WTC11 (cell line): ENCODE data around the gene PICK1. TPM values are rescaled to one million over a fixed set of nuclear protein-coding genes. Genes with fewer than 3 reads are reported as not detected.
"Not testable (repeated sequence)": the region's sequence is repeated elsewhere in the genome, so short reads cannot be mapped to it uniquely, and the experiment has no call there.

Experiments
- ATAC-seq: fragments of 200-7000 bp; cut with Tn5 transposase; 2 replicates; pipeline ENCODE4 v1.10.0; 2021; ENCODE audit warnings: mild to moderate bottlenecking, moderate library complexity
- CTCF ChIA-PET: fragments of 300-600 bp; sonication (Branson Sonifier 250); formaldehyde crosslinking; loops from one replicate; lab custom pipeline; 2021; ENCODE audit warnings: antibody characterized with exemption; lab: Charles Lee
- POLR2A ChIA-PET: fragments of 350-600 bp; sonication (Branson Sonifier 250); formaldehyde crosslinking; loops from one replicate; lab custom pipeline; 2021; ENCODE audit warnings: antibody characterized with exemption; lab: Charles Lee
- DNase-seq: peaks from one replicate; pipeline ENCODE4 v3.0.0; 2021; ENCODE audit warnings: low spot score
- H3K27ac Mint-ChIP-seq: 2 replicates; pipeline ENCODE4 v1.8.0; 2021; ENCODE audit warnings: mixed read lengths
- H3K27me3 Mint-ChIP-seq: 2 replicates; pipeline ENCODE4 v1.8.0; 2021; ENCODE audit warnings: low read depth, mild to moderate bottlenecking, moderate library complexity, mixed read lengths
- H3K36me3 Mint-ChIP-seq: 2 replicates; pipeline ENCODE4 v1.8.0; 2021; ENCODE audit warnings: mixed read lengths
- H3K4me1 Mint-ChIP-seq: 2 replicates; pipeline ENCODE4 v1.8.0; 2022; ENCODE audit warnings: mixed read lengths
- H3K4me3 Mint-ChIP-seq: 2 replicates; pipeline ENCODE4 v1.8.0; 2021; ENCODE audit warnings: mild to moderate bottlenecking, moderate library complexity, mixed read lengths
- H3K9me3 Mint-ChIP-seq: 2 replicates; pipeline ENCODE4 v1.8.0; 2021; ENCODE audit warnings: mixed read lengths
- CBFB ChIP-seq: sonication (generic); formaldehyde crosslinking; IDR thresholded peaks from 2 replicates; pipeline ENCODE4 v1.8.1; 2022; ENCODE audit warnings: mild to moderate bottlenecking, low read depth, missing genetic modification reagents
- FOXP1 ChIP-seq: sonication (generic); formaldehyde crosslinking; IDR thresholded peaks from 2 replicates; pipeline ENCODE4 v1.8.0; 2022; ENCODE audit warnings: missing genetic modification reagents, mild to moderate bottlenecking, moderate library complexity, borderline replicate concordance
- NR1H2 ChIP-seq: sonication (generic); formaldehyde crosslinking; IDR thresholded peaks from 2 replicates; pipeline ENCODE4 v1.9.0; 2021; ENCODE audit warnings: mild to moderate bottlenecking, moderate library complexity, missing genetic modification reagents
- NR3C1 ChIP-seq: sonication (generic); formaldehyde crosslinking; conservative IDR thresholded peaks from 2 replicates; pipeline ENCODE4 v1.8.1; 2023; ENCODE audit warnings: low read depth, mild to moderate bottlenecking, missing genetic modification reagents
- OVOL2 ChIP-seq: fragments of 250-450 bp; sonication (Bioruptor Pico); IDR thresholded peaks from 2 replicates; pipeline ENCODE4 v1.9.0; 2021; ENCODE audit warnings: mild to moderate bottlenecking, borderline replicate concordance
- PRRX2 ChIP-seq: fragments of 250-450 bp; sonication (Bioruptor Pico); IDR thresholded peaks from 2 replicates; pipeline ENCODE4 v1.8.0; 2021; ENCODE audit warnings: mild to moderate bottlenecking
- ZNF121 ChIP-seq: sonication (generic); formaldehyde crosslinking; IDR thresholded peaks from 2 replicates; pipeline ENCODE4 v1.8.0; 2023; ENCODE audit warnings: missing genetic modification reagents
- ZNF138 ChIP-seq: sonication (generic); formaldehyde crosslinking; conservative IDR thresholded peaks from 2 replicates; pipeline ENCODE4 v1.8.1; 2022; ENCODE audit warnings: mild to moderate bottlenecking, moderate library complexity, missing genetic modification reagents
- ZNF219 ChIP-seq: sonication (generic); formaldehyde crosslinking; IDR thresholded peaks from 2 replicates; pipeline ENCODE4 v1.8.0; 2023; ENCODE audit warnings: missing genetic modification reagents, mild to moderate bottlenecking, borderline replicate concordance
- ZNF671 ChIP-seq: fragments of 250-450 bp; sonication (Bioruptor Pico); IDR thresholded peaks from 2 replicates; pipeline ENCODE4 v1.8.0; 2021; ENCODE audit warnings: mild to moderate bottlenecking
- total RNA-seq: library from RNA; stranded (reverse); gene quantifications from 3 replicates; pipeline ENCODE4 v1.2.3, GENCODE V29; 2021
- TF ChIP-seq, protein P1 (sequence below): sonication (generic); formaldehyde crosslinking; IDR thresholded peaks from 2 replicates; pipeline ENCODE4 v1.8.0; 2022; ENCODE audit warnings: mild to moderate bottlenecking, missing genetic modification reagents
- TF ChIP-seq, protein P2 (sequence below): sonication (generic); formaldehyde crosslinking; conservative IDR thresholded peaks from 2 replicates; pipeline ENCODE4 v1.8.1; 2022; ENCODE audit warnings: mild to moderate bottlenecking, missing genetic modification reagents
- TF ChIP-seq, protein P3 (sequence below): sonication (generic); formaldehyde crosslinking; IDR thresholded peaks from 2 replicates; pipeline ENCODE4 v1.8.0; 2022; ENCODE audit warnings: missing genetic modification reagents
- TF ChIP-seq, protein P4 (sequence below): sonication (generic); formaldehyde crosslinking; conservative IDR thresholded peaks from 2 replicates; pipeline ENCODE4 v1.8.1; 2023; ENCODE audit warnings: mild to moderate bottlenecking, low read depth, missing genetic modification reagents, moderate library complexity
- TF ChIP-seq, protein P5 (sequence below): sonication (generic); formaldehyde crosslinking; IDR thresholded peaks from 2 replicates; pipeline ENCODE4 v1.8.0; 2022; ENCODE audit warnings: mild to moderate bottlenecking, missing genetic modification reagents

Gene PICK1
- total RNA-seq, 1 experiment from 2014 or later: 33.4 TPM

DNA sequence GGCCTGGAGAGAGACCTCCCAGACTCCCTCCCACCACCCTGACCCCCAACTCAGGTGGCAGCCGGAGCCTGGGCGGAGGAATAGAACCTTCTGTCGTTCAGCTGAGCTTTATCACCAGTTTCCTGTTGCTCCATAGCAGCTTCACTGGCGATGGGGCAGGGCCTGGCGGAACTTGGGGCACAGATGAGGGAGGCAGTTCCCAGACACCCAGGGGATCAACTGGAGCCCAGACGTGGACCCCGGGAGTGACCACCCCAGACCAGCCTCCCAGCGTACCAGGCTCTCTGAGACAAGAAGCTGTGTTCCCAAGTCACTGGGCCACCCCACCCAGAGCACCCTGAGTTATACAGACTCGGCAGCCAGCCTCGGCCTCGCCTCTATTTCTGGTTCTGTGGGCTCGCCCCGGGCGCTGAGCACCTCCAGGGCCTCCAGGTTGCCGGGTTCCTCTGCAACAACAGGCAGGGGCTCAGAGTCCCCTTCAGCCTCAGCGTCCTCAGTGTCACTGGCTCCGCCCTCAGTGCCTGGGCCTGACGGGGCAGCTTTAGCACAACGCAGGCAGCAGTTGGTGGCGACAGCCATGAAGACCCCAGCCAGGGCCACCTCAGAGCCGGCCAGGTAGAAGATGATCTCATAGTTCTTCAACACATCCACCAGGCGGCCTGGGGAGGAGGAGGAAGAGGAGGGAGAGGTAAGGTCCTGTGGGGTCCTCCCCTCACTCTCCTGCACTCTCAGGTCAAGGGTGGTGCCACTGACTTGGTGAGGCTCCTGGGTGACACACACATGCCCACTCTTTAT is 21.0 kb downstream of the PICK1 start (continued):
- TF ChIP-seq, protein P1, sequence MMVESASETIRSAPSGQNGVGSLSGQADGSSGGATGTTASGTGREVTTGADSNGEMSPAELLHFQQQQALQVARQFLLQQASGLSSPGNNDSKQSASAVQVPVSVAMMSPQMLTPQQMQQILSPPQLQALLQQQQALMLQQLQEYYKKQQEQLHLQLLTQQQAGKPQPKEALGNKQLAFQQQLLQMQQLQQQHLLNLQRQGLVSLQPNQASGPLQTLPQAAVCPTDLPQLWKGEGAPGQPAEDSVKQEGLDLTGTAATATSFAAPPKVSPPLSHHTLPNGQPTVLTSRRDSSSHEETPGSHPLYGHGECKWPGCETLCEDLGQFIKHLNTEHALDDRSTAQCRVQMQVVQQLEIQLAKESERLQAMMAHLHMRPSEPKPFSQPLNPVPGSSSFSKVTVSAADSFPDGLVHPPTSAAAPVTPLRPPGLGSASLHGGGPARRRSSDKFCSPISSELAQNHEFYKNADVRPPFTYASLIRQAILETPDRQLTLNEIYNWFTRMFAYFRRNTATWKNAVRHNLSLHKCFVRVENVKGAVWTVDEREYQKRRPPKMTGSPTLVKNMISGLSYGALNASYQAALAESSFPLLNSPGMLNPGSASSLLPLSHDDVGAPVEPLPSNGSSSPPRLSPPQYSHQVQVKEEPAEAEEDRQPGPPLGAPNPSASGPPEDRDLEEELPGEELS (CRISPR knock-in tag): no peak
- TF ChIP-seq, protein P2, sequence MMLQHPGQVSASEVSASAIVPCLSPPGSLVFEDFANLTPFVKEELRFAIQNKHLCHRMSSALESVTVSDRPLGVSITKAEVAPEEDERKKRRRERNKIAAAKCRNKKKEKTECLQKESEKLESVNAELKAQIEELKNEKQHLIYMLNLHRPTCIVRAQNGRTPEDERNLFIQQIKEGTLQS: no peak
- TF ChIP-seq ZNF671 (CRISPR knock-in tag) (no peak), ZNF138 (CRISPR knock-in tag) (no peak), NR1H2 (CRISPR knock-in tag) (no peak), CBFB (CRISPR knock-in tag) (no peak), NR3C1 (CRISPR knock-in tag) (no peak), PRRX2 (no peak), FOXP1 (CRISPR knock-in tag) (no peak)
- TF ChIP-seq, protein P3, sequence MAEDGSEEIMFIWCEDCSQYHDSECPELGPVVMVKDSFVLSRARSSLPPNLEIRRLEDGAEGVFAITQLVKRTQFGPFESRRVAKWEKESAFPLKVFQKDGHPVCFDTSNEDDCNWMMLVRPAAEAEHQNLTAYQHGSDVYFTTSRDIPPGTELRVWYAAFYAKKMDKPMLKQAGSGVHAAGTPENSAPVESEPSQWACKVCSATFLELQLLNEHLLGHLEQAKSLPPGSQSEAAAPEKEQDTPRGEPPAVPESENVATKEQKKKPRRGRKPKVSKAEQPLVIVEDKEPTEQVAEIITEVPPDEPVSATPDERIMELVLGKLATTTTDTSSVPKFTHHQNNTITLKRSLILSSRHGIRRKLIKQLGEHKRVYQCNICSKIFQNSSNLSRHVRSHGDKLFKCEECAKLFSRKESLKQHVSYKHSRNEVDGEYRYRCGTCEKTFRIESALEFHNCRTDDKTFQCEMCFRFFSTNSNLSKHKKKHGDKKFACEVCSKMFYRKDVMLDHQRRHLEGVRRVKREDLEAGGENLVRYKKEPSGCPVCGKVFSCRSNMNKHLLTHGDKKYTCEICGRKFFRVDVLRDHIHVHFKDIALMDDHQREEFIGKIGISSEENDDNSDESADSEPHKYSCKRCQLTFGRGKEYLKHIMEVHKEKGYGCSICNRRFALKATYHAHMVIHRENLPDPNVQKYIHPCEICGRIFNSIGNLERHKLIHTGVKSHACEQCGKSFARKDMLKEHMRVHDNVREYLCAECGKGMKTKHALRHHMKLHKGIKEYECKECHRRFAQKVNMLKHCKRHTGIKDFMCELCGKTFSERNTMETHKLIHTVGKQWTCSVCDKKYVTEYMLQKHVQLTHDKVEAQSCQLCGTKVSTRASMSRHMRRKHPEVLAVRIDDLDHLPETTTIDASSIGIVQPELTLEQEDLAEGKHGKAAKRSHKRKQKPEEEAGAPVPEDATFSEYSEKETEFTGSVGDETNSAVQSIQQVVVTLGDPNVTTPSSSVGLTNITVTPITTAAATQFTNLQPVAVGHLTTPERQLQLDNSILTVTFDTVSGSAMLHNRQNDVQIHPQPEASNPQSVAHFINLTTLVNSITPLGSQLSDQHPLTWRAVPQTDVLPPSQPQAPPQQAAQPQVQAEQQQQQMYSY (CRISPR knock-in tag): no peak

DNA sequence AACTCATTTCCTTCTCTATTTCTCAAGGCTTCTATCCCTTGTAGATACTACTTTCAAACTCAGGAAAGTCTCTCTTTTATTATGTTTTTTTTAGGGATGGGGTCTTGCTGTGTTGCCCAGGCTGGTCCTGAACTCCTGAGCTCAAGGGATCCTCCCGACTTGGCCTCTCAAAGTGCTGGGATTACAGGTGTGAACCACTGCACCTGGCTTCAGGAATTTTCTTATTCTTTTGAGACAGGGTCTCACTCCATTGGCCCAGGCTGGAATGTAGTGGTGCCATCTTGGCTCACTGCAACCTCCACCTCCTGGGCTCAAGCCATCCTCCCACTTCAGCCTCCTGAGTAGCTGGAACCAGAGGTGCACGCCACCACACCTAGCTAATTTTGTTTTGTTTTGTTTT is 22.0 kb downstream of the PICK1 start:
- H3K36me3 Mint-ChIP-seq, H3K27ac Mint-ChIP-seq, ATAC-seq, POLR2A ChIA-PET, H3K4me1 Mint-ChIP-seq, DNase-seq, H3K9me3 Mint-ChIP-seq, H3K4me3 Mint-ChIP-seq: not testable (repeated sequence)
- TF ChIP-seq ZNF121 (CRISPR knock-in tag): peak; percentile 77; the same call in 1 of the 2 replicates
- H3K27me3 Mint-ChIP-seq: peaks cover 24% of the 10 kb centered on the region
- CTCF ChIA-PET: interaction anchor here (14.3 kb wide), 1 partner anchor 22 kb away, joined by 183 read pairs; no protein-coding TSS in a partner anchor

DNA sequence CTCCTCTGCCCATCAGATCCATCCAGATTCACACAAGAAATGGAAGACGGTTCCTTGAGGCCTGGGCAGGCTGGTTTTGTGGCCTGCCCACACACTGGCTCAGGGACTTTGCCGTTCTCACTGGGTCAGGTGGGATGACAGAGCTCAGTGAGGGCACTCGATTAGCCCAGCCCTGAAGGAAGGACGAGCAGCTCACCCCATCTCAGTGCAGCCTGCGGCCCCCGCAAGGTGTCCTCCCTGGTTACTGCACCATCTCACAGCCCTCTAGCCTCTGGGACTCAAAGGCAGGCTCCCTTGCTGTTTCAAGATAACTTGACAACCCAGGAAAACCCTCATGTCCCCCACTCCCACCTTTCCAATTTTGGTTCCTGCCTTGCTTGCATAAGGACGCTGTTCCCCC is 22.6 kb downstream of the PICK1 start:
- POLR2A ChIA-PET: no interaction called here
- no peak overlapping the region for H3K4me3 Mint-ChIP-seq

More for the DNA sequence above, 22.6 kb downstream of the PICK1 start:
- H3K36me3 Mint-ChIP-seq: no peaks in the 10 kb centered on the region
- CTCF ChIA-PET: interaction anchor here (1.3 to 14.3 kb wide), 3 partner anchors 21 to 139 kb away, joined by 3 to 183 read pairs (median 8); no protein-coding TSS in a partner anchor
- peaks cover 24% of the 10 kb centered on the region for H3K27me3 Mint-ChIP-seq
- H3K27ac Mint-ChIP-seq: no peak overlapping the region
- ATAC-seq: no peak
- H3K4me1 Mint-ChIP-seq: peaks cover 4% of the 10 kb centered on the region; the same call in 1 of the 2 replicates
- no peaks in the 10 kb centered on the region for H3K9me3 Mint-ChIP-seq
- DNase-seq: no peak
- TF ChIP-seq, protein P4, sequence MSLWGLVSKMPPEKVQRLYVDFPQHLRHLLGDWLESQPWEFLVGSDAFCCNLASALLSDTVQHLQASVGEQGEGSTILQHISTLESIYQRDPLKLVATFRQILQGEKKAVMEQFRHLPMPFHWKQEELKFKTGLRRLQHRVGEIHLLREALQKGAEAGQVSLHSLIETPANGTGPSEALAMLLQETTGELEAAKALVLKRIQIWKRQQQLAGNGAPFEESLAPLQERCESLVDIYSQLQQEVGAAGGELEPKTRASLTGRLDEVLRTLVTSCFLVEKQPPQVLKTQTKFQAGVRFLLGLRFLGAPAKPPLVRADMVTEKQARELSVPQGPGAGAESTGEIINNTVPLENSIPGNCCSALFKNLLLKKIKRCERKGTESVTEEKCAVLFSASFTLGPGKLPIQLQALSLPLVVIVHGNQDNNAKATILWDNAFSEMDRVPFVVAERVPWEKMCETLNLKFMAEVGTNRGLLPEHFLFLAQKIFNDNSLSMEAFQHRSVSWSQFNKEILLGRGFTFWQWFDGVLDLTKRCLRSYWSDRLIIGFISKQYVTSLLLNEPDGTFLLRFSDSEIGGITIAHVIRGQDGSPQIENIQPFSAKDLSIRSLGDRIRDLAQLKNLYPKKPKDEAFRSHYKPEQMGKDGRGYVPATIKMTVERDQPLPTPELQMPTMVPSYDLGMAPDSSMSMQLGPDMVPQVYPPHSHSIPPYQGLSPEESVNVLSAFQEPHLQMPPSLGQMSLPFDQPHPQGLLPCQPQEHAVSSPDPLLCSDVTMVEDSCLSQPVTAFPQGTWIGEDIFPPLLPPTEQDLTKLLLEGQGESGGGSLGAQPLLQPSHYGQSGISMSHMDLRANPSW (CRISPR knock-in tag): no peak
- TF ChIP-seq OVOL2 (CRISPR knock-in tag) (no peak), ZNF219 (no peak)
- TF ChIP-seq, protein P5, sequence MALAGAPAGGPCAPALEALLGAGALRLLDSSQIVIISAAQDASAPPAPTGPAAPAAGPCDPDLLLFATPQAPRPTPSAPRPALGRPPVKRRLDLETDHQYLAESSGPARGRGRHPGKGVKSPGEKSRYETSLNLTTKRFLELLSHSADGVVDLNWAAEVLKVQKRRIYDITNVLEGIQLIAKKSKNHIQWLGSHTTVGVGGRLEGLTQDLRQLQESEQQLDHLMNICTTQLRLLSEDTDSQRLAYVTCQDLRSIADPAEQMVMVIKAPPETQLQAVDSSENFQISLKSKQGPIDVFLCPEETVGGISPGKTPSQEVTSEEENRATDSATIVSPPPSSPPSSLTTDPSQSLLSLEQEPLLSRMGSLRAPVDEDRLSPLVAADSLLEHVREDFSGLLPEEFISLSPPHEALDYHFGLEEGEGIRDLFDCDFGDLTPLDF (CRISPR knock-in tag): no peak
